Lower lobe of right lung (tissue), 2 donors: Measurements from ENCODE around the gene DNAH3. TPM values are rescaled to one million over a fixed set of nuclear protein-coding genes. Genes with fewer than 3 reads are reported as not detected.
A peak's percentile ranks its signal among the peaks of the same experiment; 100 is the strongest.
"Not testable (repeated sequence)": the region's sequence is repeated elsewhere in the genome, so short reads cannot be mapped to it uniquely, and the experiment has no call there.

ENCODE experiments used
- ATAC-seq, 2 donors: fragments of 200-7000 bp; cut with Tn5 transposase; one replicate each; pipeline ENCODE4 v1.9.1; 2020 to 2022; ENCODE audit warnings: mild to moderate bottlenecking in 2 of 2, moderate library complexity in 2 of 2
- DNase-seq: peaks from one replicate; pipeline ENCODE4 v3.0.0-alpha.2; 2020
- H3K27ac ChIP-seq: fragments of 200-600 bp; one replicate; pipeline ENCODE4 v1.8.0; 2022
- H3K27me3 ChIP-seq: fragments of 200-600 bp; one replicate; pipeline ENCODE4 v1.8.0; 2022; ENCODE audit warnings: low read depth
- H3K36me3 ChIP-seq: fragments of 200-600 bp; one replicate; pipeline ENCODE4 v1.8.0; 2022; ENCODE audit warnings: mild to moderate bottlenecking
- H3K4me1 ChIP-seq: fragments of 200-600 bp; one replicate; pipeline ENCODE4 v1.8.0; 2022
- H3K4me3 ChIP-seq: fragments of 200-600 bp; one replicate; pipeline ENCODE4 v1.8.0; 2022; ENCODE audit warnings: mild to moderate bottlenecking
- H3K9me3 ChIP-seq: fragments of 200-600 bp; one replicate; pipeline ENCODE4 v1.8.0; 2022
- CTCF ChIP-seq: fragments of 200-600 bp; IDR thresholded peaks from one replicate; pipeline ENCODE4 v1.8.0; 2022; ENCODE audit warnings: antibody characterized with exemption, mild to moderate bottlenecking
- intact Hi-C: fragments of 100-400 bp; cut with DNase I; formaldehyde crosslinking; loops from one replicate; pipeline ENCODE4 v1.11.0; 2022
- total RNA-seq: library from RNA; stranded (reverse); fragmentation: NEBNext Ultra II Directional; extraction: Animal tissue kit (Norgen Biotek cat#: 25700); gene quantifications from one replicate; pipeline ENCODE4 v1.2.1, GENCODE V29; 2021
- donor health status: DM: no; HTN: yes; CAD: no; lungs with severe emphysema.

Gene DNAH3
- total RNA-seq, 1 donor from 2014 or later: 10.9 TPM

- not testable (repeated sequence) for DNase-seq, H3K4me3 ChIP-seq
Measured at GRCh38 chr16:21152160-21153030, 1.7 kb upstream of the DNAH3 start.

GRCh38 chr16:21145738-21146137 is 4.9 kb downstream of the DNAH3 start:
- no peaks in the 10 kb centered on the region for H3K27me3 ChIP-seq
- H3K36me3 ChIP-seq: no peaks in the 10 kb centered on the region
- no peaks in the 10 kb centered on the region for H3K9me3 ChIP-seq
- intact Hi-C loops: no loop called here
- no peak for DNase-seq
- H3K4me3 ChIP-seq: no peak overlapping the region
- no peak for TF ChIP-seq CTCF
- no peak overlapping the region for H3K27ac ChIP-seq
- peak; percentile 20 to 48 for ATAC-seq
- peaks cover 6% of the 10 kb centered on the region for H3K4me1 ChIP-seq

More at GRCh38 chr16:21152160-21153030, 1.7 kb upstream of the DNAH3 start:
- H3K36me3 ChIP-seq, H3K4me1 ChIP-seq, ATAC-seq, H3K27ac ChIP-seq, H3K27me3 ChIP-seq, H3K9me3 ChIP-seq, intact Hi-C loops: not testable (repeated sequence)

GRCh38 chr16:21134053-21134452 is 16.6 kb downstream of the DNAH3 start:
- Histone ChIP-seq H3K4me1 (no peaks in the 10 kb centered on the region), H3K27me3 (peaks cover 3% of the 10 kb centered on the region), H3K4me3 (no peak overlapping the region), H3K36me3 (no peaks in the 10 kb centered on the region), H3K27ac (no peak overlapping the region), H3K9me3 (no peaks in the 10 kb centered on the region)
- DNase-seq: no peak
- no peak for TF ChIP-seq CTCF
- intact Hi-C loops: no loop called here
- ATAC-seq: no peak

- Histone ChIP-seq H3K9me3 (no peaks in the 10 kb centered on the region), H3K27me3 (peaks cover 6% of the 10 kb centered on the region), H3K4me1 (no peaks in the 10 kb centered on the region), H3K27ac (no peak overlapping the region), H3K36me3 (no peaks in the 10 kb centered on the region), H3K4me3 (no peak overlapping the region)
- DNase-seq (no peak), ATAC-seq (no peak)
- TF ChIP-seq CTCF: no peak
- intact Hi-C loops: no loop called here
Measured at GRCh38 chr16:21130811-21131210, 19.8 kb downstream of the DNAH3 start.

GRCh38 chr16:21128991-21129390 is 21.7 kb downstream of the DNAH3 start:
- H3K36me3 ChIP-seq: no peaks in the 10 kb centered on the region
- ATAC-seq: no peak
- H3K4me3 ChIP-seq: no peak overlapping the region
- no peaks in the 10 kb centered on the region for H3K9me3 ChIP-seq
- H3K27ac ChIP-seq: no peak overlapping the region
- intact Hi-C loops: no loop called here
- no peak for TF ChIP-seq CTCF
- no peak for DNase-seq
- H3K4me1 ChIP-seq: no peaks in the 10 kb centered on the region
- H3K27me3 ChIP-seq: peaks cover 6% of the 10 kb centered on the region

GRCh38 chr16:21126518-21126917 is 24.1 kb downstream of the DNAH3 start:
- Histone ChIP-seq H3K4me1 (no peaks in the 10 kb centered on the region), H3K27me3 (peaks cover 4% of the 10 kb centered on the region), H3K27ac (no peak overlapping the region), H3K9me3 (no peaks in the 10 kb centered on the region), H3K36me3 (no peaks in the 10 kb centered on the region), H3K4me3 (no peak overlapping the region)
- no peak for ATAC-seq
- intact Hi-C loops: no loop called here
- no peak for TF ChIP-seq CTCF
- no peak for DNase-seq
